B cell (primary cell): ENCODE measurements around the gene NR4A3. TPM values are rescaled to one million over a fixed set of nuclear protein-coding genes. Genes with fewer than 3 reads are reported as not detected.

ENCODE experiments used
- ATAC-seq: fragments of 200-7000 bp; cut with Tn5 transposase; one replicate; pipeline ENCODE4 v1.10.0; 2021; ENCODE audit warnings: low read depth, mild to moderate bottlenecking, moderate number of reproducible peaks, moderate library complexity
- CTCF ChIA-PET: fragments of 350-600 bp; sonication (Branson Sonifier 250); formaldehyde crosslinking; loops from one replicate; lab custom pipeline; 2021; ENCODE audit warnings: antibody characterized with exemption, inconsistent platforms; lab: Charles Lee
- POLR2A ChIA-PET: fragments of 350-600 bp; sonication (Branson Sonifier 250); formaldehyde crosslinking; loops from one replicate; lab custom pipeline; 2021; ENCODE audit warnings: antibody characterized with exemption; lab: Charles Lee
- DNase-seq: peaks from one replicate; pipeline ENCODE4 v3.0.0; 2013
- H2AFZ ChIP-seq: 2 replicates; pipeline ENCODE4 v1.6.1; 2012; ENCODE audit warnings: mild to moderate bottlenecking, low read depth, low read length; ENCODE audit not compliant: insufficient read depth, poor library complexity, severe bottlenecking
- H3K27ac ChIP-seq, 2 donors: 1 replicate in 1 of 2; 2 replicates in 1 of 2; pipeline ENCODE4 v1.5.1; 2012 to 2013; ENCODE audit warnings: low read length in 2 of 2, mild to moderate bottlenecking in 2 of 2, moderate library complexity in 1 of 2
- H3K27me3 ChIP-seq, 4 experiments: fragments of 200-600 bp in 1 of 4; sonication (generic) in 1 of 4; replicated peaks in 1 of 4; 1 replicate in 2 of 4; 2 replicates in 2 of 4; pipeline versions ENCODE4 v1.6.1 to v1.7.0; 2013 to 2016; ENCODE audit warnings: low read length in 3 of 4, mild to moderate bottlenecking in 2 of 4, mixed read lengths in 1 of 4, moderate library complexity in 1 of 4; ENCODE audit not compliant: insufficient read depth in 4 of 4, control insufficient read depth in 3 of 4; ENCODE audit errors: control extremely low read depth in 1 of 4
- H3K36me3 ChIP-seq, 2 experiments: replicated peaks in 1 of 2; 1 replicate in 1 of 2; 2 replicates in 1 of 2; pipeline versions ENCODE4 v1.6.1 to v1.7.1; 2013; ENCODE audit warnings: low read length in 1 of 2; ENCODE audit not compliant: insufficient read depth in 2 of 2, control insufficient read depth in 1 of 2; ENCODE audit errors: control extremely low read depth in 1 of 2, extremely low read depth in 1 of 2
- H3K4me1 ChIP-seq, 2 donors: fragments of 200-600 bp in 1 of 2; sonication (generic) in 1 of 2; 1 replicate in 1 of 2; 2 replicates in 1 of 2; pipeline versions ENCODE4 v1.5.1 to v1.6.1; 2013 to 2017; ENCODE audit warnings: low read length in 2 of 2; ENCODE audit not compliant: control insufficient read depth in 2 of 2, insufficient read depth in 2 of 2
- H3K4me2 ChIP-seq: replicated peaks from 2 replicates; pipeline ENCODE3; 2012; ENCODE audit warnings: mild to moderate bottlenecking, low read depth, low read length; ENCODE audit not compliant: poor library complexity, severe bottlenecking
- H3K4me3 ChIP-seq, 5 experiments: fragments of 200-600 bp in 1 of 5; sonication (generic) in 1 of 5; 1 replicate in 3 of 5; 2 replicates in 2 of 5; pipeline versions ENCODE4 v1.5.1 to v1.7.0; 2011 to 2016; ENCODE audit warnings: low read length in 4 of 5, mild to moderate bottlenecking in 4 of 5, low read depth in 2 of 5, control low read depth in 1 of 5, moderate library complexity in 1 of 5; ENCODE audit not compliant: insufficient read depth in 1 of 5; ENCODE audit errors: control extremely low read depth in 1 of 5, extremely low read depth in 1 of 5
- H3K79me2 ChIP-seq: fragments of 200-600 bp; sonication (generic); one replicate; pipeline ENCODE4 v1.6.0; 2016; ENCODE audit warnings: low read length; ENCODE audit not compliant: control insufficient read depth, insufficient read depth
- H3K9ac ChIP-seq: fragments of 200-600 bp; sonication (generic); 2 replicates; pipeline ENCODE4 v1.6.1; 2017; ENCODE audit warnings: mild to moderate bottlenecking, low read length, moderate library complexity
- H3K9me3 ChIP-seq, 3 donors: one replicate each; pipeline versions ENCODE4 v1.6.1 to v1.7.1; 2013; ENCODE audit warnings: low read length in 2 of 3; ENCODE audit not compliant: control insufficient read depth in 2 of 3, insufficient read depth in 1 of 3; ENCODE audit errors: control extremely low read depth in 1 of 3
- H4K20me1 ChIP-seq: 2 replicates; pipeline ENCODE4 v1.6.0; 2012; ENCODE audit warnings: mild to moderate bottlenecking, low read length; ENCODE audit not compliant: insufficient read depth, control insufficient read depth, poor library complexity, severe bottlenecking
- H3K27ac Mint-ChIP-seq: one replicate; pipeline ENCODE4 v1.8.0; 2021; ENCODE audit warnings: mixed read lengths
- H3K27me3 Mint-ChIP-seq: one replicate; pipeline ENCODE4 v1.8.0; 2021; ENCODE audit warnings: mixed read lengths
- H3K4me1 Mint-ChIP-seq: one replicate; pipeline ENCODE4 v1.8.0; 2021; ENCODE audit warnings: mixed read lengths
- H3K4me3 Mint-ChIP-seq: one replicate; pipeline ENCODE4 v1.8.0; 2021; ENCODE audit warnings: mixed read lengths
- H3K9me3 Mint-ChIP-seq: one replicate; pipeline ENCODE4 v1.8.0; 2022; ENCODE audit warnings: mixed read lengths; ENCODE audit not compliant: insufficient read depth
- EZH2 ChIP-seq: IDR thresholded peaks from 2 replicates; pipeline ENCODE4 v1.6.1; 2012; ENCODE audit warnings: borderline replicate concordance, low read depth, mild to moderate bottlenecking, moderate library complexity, low read length; ENCODE audit not compliant: insufficient read depth, poor library complexity, severe bottlenecking
- WGBS: methylation state at CpG from one replicate; pipeline ENCODE4 v1.1.5; 2013; ENCODE audit warnings: missing lambda C conversion rate; ENCODE audit not compliant: insufficient coverage; 5-methylcytosine and 5-hydroxymethylcytosine counted together
- intact Hi-C: fragments of 100-400 bp; cut with micrococcal nuclease; formaldehyde crosslinking; loops from one replicate; pipeline ENCODE4 v1.10.0; 2022
- polyA plus RNA-seq: library from polyadenylated mRNA; depleted of rRNA; stranded (reverse); fragments of >200 nt; gene quantifications from 2 replicates; pipeline ENCODE4 v1.2.3, GENCODE V29; 2012
- total RNA-seq, 2 donors: library from RNA; stranded (reverse); fragments of 120-200 nt in 1 of 2; gene quantifications; 1 replicate in 1 of 2; 2 replicates in 1 of 2; pipeline versions ENCODE4 v1.2.3 to v1.2.4, GENCODE V29; 2013 to 2022
- TF ChIP-seq, protein P1 (sequence below): fragments of 200-600 bp; IDR thresholded peaks from one replicate; pipeline ENCODE4 v1.8.0; 2022; ENCODE audit warnings: antibody characterized with exemption, mild to moderate bottlenecking

NR4A3 gene
- total and polyA plus RNA-seq, 2 donors (not counting 1 experiment from before 2014, with no cell fraction given), result 2.5 to 20.1 TPM

DNA sequence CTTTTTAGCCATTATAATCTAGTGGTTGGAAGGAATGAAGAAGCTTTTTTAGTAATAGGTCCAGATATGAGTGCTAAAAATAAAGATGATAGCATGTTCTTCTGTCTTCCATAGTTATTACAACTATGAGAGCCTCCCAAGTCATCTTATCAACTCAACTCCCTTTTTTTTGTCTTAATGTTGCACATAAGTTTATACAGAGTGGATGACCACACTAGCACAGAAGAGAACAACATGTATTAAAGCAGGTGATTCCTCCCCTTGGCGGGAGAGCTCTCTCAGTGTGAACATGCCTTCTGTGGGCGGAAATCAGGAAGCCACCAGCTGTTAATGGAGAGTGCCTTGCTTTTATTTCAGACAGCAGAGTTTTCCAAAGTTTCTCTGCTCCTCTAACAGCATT, 44.7 kb downstream of the NR4A3 start:
- no peaks in the 10 kb centered on the region for H4K20me1 ChIP-seq
- no peak overlapping the region for H3K9ac ChIP-seq
- no peak overlapping the region for H2AFZ ChIP-seq
- no peaks in the 10 kb centered on the region for H3K4me1 ChIP-seq
- Mint-ChIP-seq H3K4me3 (no peak overlapping the region), H3K4me1 (no peaks in the 10 kb centered on the region), H3K27me3 (no peaks in the 10 kb centered on the region), H3K27ac (no peak overlapping the region), H3K9me3 (no peaks in the 10 kb centered on the region)
- intact Hi-C loops, result no loop called here
- ChIA-PET POLR2A (no interaction called here), CTCF (no interaction called here)
- no peak for DNase-seq
- no peaks in the 10 kb centered on the region for H3K9me3 ChIP-seq
- no peak for ATAC-seq
- no peaks in the 10 kb centered on the region for H3K36me3 ChIP-seq
- no peak overlapping the region for H3K27ac ChIP-seq
- WGBS, result no CpG with 5 or more reads among the region's 2 CpGs
- TF ChIP-seq, protein P1, sequence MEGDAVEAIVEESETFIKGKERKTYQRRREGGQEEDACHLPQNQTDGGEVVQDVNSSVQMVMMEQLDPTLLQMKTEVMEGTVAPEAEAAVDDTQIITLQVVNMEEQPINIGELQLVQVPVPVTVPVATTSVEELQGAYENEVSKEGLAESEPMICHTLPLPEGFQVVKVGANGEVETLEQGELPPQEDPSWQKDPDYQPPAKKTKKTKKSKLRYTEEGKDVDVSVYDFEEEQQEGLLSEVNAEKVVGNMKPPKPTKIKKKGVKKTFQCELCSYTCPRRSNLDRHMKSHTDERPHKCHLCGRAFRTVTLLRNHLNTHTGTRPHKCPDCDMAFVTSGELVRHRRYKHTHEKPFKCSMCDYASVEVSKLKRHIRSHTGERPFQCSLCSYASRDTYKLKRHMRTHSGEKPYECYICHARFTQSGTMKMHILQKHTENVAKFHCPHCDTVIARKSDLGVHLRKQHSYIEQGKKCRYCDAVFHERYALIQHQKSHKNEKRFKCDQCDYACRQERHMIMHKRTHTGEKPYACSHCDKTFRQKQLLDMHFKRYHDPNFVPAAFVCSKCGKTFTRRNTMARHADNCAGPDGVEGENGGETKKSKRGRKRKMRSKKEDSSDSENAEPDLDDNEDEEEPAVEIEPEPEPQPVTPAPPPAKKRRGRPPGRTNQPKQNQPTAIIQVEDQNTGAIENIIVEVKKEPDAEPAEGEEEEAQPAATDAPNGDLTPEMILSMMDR, result no peak
- no peak for TF ChIP-seq EZH2
- H3K4me2 ChIP-seq, result no peak overlapping the region
- H3K4me3 ChIP-seq, result no peak overlapping the region
- no peaks in the 10 kb centered on the region for H3K79me2 ChIP-seq
- H3K27me3 ChIP-seq, result no peaks in the 10 kb centered on the region

DNA sequence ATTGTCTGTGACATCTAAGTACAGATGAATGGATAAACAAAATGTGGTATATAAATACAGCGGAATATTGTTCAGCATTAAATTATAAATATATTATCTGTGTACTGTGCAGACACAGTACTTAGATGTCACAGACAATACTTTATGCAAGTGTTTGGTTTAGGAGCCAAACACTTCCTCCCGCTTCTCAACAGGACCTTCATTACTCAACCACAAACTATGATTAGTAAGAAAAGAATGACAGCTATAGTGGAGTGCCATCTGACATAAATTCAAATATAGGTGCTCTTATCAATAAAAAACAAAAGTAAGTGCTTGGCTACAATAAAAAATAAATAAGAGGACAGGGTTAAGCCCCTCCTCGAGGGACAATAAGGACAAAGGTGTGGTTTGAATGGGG, 45.9 kb downstream of the NR4A3 start:
- no peaks in the 10 kb centered on the region for H3K27me3 Mint-ChIP-seq
- Histone ChIP-seq H3K36me3 (no peaks in the 10 kb centered on the region), H3K4me1 (no peaks in the 10 kb centered on the region), H3K4me2 (no peak overlapping the region), H3K9ac (no peak overlapping the region), H3K79me2 (no peaks in the 10 kb centered on the region), H2AFZ (no peak overlapping the region), H4K20me1 (no peaks in the 10 kb centered on the region), H3K4me3 (no peak overlapping the region), H3K9me3 (no peaks in the 10 kb centered on the region), H3K27ac (no peak overlapping the region), H3K27me3 (no peaks in the 10 kb centered on the region)
- ChIA-PET CTCF (no interaction called here), POLR2A (no interaction called here)
- WGBS, result no CpG with 5 or more reads among the region's 3 CpGs
- H3K9me3 Mint-ChIP-seq, result no peaks in the 10 kb centered on the region
- TF ChIP-seq, protein P1, result no peak
- no peak for TF ChIP-seq EZH2
- no peak overlapping the region for H3K27ac Mint-ChIP-seq
- intact Hi-C loops, result no loop called here
- no peaks in the 10 kb centered on the region for H3K4me1 Mint-ChIP-seq
- DNase-seq, result peak; percentile 3
- H3K4me3 Mint-ChIP-seq, result no peak overlapping the region
- ATAC-seq, result no peak
